ENCODE results near the gene EXOSC5. TPM values are rescaled to one million over a fixed set of nuclear protein-coding genes. Genes with fewer than 3 reads are reported as not detected.
A peak's percentile ranks its signal among the peaks of the same experiment; 100 is the strongest.

EXOSC5 gene
- total and polyA plus RNA-seq, 2 of the 13 experiments (the other 11 are each of a cell fraction or from before 2014, with no cell fraction given): 24.1 to 26.5 TPM

- TF ChIP-seq, protein P1, sequence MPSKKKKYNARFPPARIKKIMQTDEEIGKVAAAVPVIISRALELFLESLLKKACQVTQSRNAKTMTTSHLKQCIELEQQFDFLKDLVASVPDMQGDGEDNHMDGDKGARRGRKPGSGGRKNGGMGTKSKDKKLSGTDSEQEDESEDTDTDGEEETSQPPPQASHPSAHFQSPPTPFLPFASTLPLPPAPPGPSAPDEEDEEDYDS (CRISPR knock-in tag; IDR thresholded peaks at IDR 0.05): 0 out of 2 replicates have a peak, but pooled peaks have one; percentile 36
- TF ChIP-seq SOX6 (IDR thresholded peaks at IDR 0.05): no peak
- TF ChIP-seq SOX6 (CRISPR knock-in tag; IDR thresholded peaks at IDR 0.05): no peak
- H3K4me1 ChIP-seq (ENCODE audit: insufficient read depth, low read length): peaks cover 43% of the 10 kb centered on the region
- peak overlapping the region; percentile 43 for H3K27ac ChIP-seq (ENCODE audit: extremely low read length, insufficient read depth, low read length)
- H3K9me3 ChIP-seq (ENCODE audit: low read length): no peaks in the 10 kb centered on the region
- ChIA-PET CTCF (ENCODE audit: low intra/inter-chr PET ratio, low total read pairs) (no interaction called here), POLR2A (no interaction called here)
- H3K4me2 ChIP-seq (ENCODE audit: low read depth, low read length): 0 out of 2 replicates have a peak overlapping the region, but pooled peaks have one; percentile 23
- in situ Hi-C loops (cut with HindIII; ENCODE audit: extremely low pct_ligation_motif_present, low pct_unique_long_range_greater_than_20kb) (no loop called here), intact Hi-C loops (cut with micrococcal nuclease; ENCODE audit: unreplicated experiment) (no loop called here)
- H3K4me3 ChIP-seq (replicated peaks in 1 of 3; ENCODE audit: insufficient read depth in 1 of 3, low read depth in 2 of 3, low read length in 3 of 3): no peak overlapping the region
- WGBS (ENCODE audit: low lambda C conversion rate): 65% methylated on average over 6 of the region's 6 CpGs
- DNase-seq (ENCODE audit: low spot score): no peak
- no TSS peak for BruUV-seq (replicated peaks)
- no peaks in the 10 kb centered on the region; a peak in 1 of 5 replicates for H3K36me3 ChIP-seq (replicated peaks in 1 of 2; ENCODE audit: control insufficient read depth in 1 of 2, insufficient read depth in 2 of 2, low read length in 2 of 2)
- no peak overlapping the region for H2AFZ ChIP-seq (ENCODE audit: low read length)
- H3K27me3 ChIP-seq (ENCODE audit: control insufficient read depth in 1 of 2, insufficient read depth in 2 of 2, low read length in 2 of 2): no peaks in the 10 kb centered on the region; a peak in 2 of 5 replicates
- H4K20me1 ChIP-seq (ENCODE audit: insufficient read depth, low read length): no peaks in the 10 kb centered on the region
- no peak for ATAC-seq
- peaks cover 19% of the 10 kb centered on the region for H3K79me2 ChIP-seq (ENCODE audit: insufficient read depth, low read length)
- H3K9ac ChIP-seq (ENCODE audit: insufficient read depth, low read depth, low read length): no peak overlapping the region
- no peak for FAIRE-seq
Observed at GRCh38 chr19:41367848-41368301, 29.3 kb downstream of the EXOSC5 start.

DNA sequence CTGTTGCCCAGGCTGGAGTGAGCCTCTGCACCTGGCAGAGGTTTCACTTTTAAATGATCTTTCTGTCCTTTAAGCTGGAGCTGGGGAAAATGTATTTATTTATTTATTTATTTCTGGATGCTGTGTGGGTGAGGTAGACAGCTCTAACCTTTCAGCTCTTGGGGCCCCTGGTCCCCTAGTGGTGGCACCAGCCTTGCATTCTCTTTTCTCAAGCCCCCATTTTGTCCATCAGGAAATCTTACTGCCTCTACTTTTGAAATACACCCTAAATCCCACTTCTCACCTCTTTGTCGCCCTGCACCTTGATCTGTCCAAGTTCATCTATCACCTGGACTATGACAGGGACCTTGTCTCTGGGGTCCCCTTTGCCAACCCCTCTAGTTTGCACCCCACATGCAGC is 31.1 kb downstream of the EXOSC5 start:
- H2AFZ ChIP-seq (ENCODE audit: low read length): no peak overlapping the region
- no peaks in the 10 kb centered on the region for H3K9me3 ChIP-seq (ENCODE audit: low read length)
- POLR2A ChIA-PET: interaction anchor here (1.5 to 3.3 kb wide), 2 partner anchors 10 to 74 kb away, joined by 3 to 41 read pairs; partner anchors contain the start of gene DMAC2
- WGBS (ENCODE audit: low lambda C conversion rate): 100% methylated on average over 1 of the region's 1 CpG
- CTCF ChIA-PET (ENCODE audit: low intra/inter-chr PET ratio, low total read pairs): no interaction called here
- no peak overlapping the region for H3K4me3 ChIP-seq (replicated peaks in 1 of 3; ENCODE audit: insufficient read depth in 1 of 3, low read depth in 2 of 3, low read length in 3 of 3)
- H3K79me2 ChIP-seq (ENCODE audit: insufficient read depth, low read length): peaks cover 19% of the 10 kb centered on the region
- no peak overlapping the region for H3K27ac ChIP-seq (ENCODE audit: extremely low read length, insufficient read depth, low read length)
- no peak overlapping the region for H3K4me2 ChIP-seq (ENCODE audit: low read depth, low read length)
- FAIRE-seq: no peak
- intact Hi-C loops (cut with micrococcal nuclease; ENCODE audit: unreplicated experiment) (no loop called here), in situ Hi-C loops (cut with HindIII; ENCODE audit: extremely low pct_ligation_motif_present, low pct_unique_long_range_greater_than_20kb) (no loop called here)
- no peaks in the 10 kb centered on the region; a peak in 2 of 5 replicates for H3K27me3 ChIP-seq (ENCODE audit: control insufficient read depth in 1 of 2, insufficient read depth in 2 of 2, low read length in 2 of 2)
- BruUV-seq (replicated peaks): no TSS peak
- H3K4me1 ChIP-seq (ENCODE audit: insufficient read depth, low read length): peaks cover 50% of the 10 kb centered on the region
- H4K20me1 ChIP-seq (ENCODE audit: insufficient read depth, low read length): no peaks in the 10 kb centered on the region
- H3K36me3 ChIP-seq (replicated peaks in 1 of 2; ENCODE audit: control insufficient read depth in 1 of 2, insufficient read depth in 2 of 2, low read length in 2 of 2): no peaks in the 10 kb centered on the region; a peak in 1 of 5 replicates
- no peak for DNase-seq (ENCODE audit: low spot score)
- no peak overlapping the region for H3K9ac ChIP-seq (ENCODE audit: insufficient read depth, low read depth, low read length)
- no peak for ATAC-seq
- no peak for TF ChIP-seq POLR2G (IDR thresholded peaks at IDR 0.05; ENCODE audit: low read depth, low read length)
- no peak for TF ChIP-seq NBN (conservative IDR thresholded peaks at IDR 0.05)
- no peak for TF ChIP-seq SIN3B (IDR thresholded peaks at IDR 0.05; ENCODE audit: low read length)
- no peak for TF ChIP-seq SKIL (CRISPR knock-in tag; IDR thresholded peaks at IDR 0.05; ENCODE audit: borderline replicate concordance)
- no peak for TF ChIP-seq PPARG (CRISPR knock-in tag; conservative IDR thresholded peaks at IDR 0.05)
- TF ChIP-seq, protein P2, sequence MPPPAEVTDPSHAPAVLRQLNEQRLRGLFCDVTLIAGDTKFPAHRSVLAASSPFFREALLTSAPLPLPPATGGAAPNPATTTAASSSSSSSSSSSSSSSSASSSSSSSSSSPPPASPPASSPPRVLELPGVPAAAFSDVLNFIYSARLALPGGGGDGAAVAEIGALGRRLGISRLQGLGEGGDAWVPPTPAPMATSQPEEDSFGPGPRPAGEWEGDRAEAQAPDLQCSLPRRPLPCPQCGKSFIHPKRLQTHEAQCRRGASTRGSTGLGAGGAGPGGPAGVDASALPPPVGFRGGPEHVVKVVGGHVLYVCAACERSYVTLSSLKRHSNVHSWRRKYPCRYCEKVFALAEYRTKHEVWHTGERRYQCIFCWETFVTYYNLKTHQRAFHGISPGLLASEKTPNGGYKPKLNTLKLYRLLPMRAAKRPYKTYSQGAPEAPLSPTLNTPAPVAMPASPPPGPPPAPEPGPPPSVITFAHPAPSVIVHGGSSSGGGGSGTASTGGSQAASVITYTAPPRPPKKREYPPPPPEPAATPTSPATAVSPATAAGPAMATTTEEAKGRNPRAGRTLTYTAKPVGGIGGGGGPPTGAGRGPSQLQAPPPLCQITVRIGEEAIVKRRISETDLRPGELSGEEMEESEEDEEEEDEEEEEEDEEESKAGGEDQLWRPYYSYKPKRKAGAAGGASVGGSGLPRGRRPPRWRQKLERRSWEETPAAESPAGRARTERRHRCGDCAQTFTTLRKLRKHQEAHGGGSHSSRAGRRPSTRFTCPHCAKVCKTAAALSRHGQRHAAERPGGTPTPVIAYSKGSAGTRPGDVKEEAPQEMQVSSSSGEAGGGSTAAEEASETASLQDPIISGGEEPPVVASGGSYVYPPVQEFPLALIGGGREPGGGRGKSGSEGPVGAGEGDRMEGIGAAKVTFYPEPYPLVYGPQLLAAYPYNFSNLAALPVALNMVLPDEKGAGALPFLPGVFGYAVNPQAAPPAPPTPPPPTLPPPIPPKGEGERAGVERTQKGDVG (CRISPR knock-in tag; IDR thresholded peaks at IDR 0.05; ENCODE audit: borderline replicate concordance): no peak
- TF ChIP-seq SETDB1 (CRISPR knock-in tag; IDR thresholded peaks at IDR 0.05; ENCODE audit: borderline replicate concordance): no peak
- TF ChIP-seq ZNF549 (CRISPR knock-in tag; IDR thresholded peaks at IDR 0.05): no peak
- TF ChIP-seq ZKSCAN8 (CRISPR knock-in tag; IDR thresholded peaks at IDR 0.05; ENCODE audit: borderline replicate concordance): no peak
- no peak for TF ChIP-seq GTF3A (CRISPR knock-in tag; conservative IDR thresholded peaks at IDR 0.05)
- TF ChIP-seq ZNF33A (CRISPR knock-in tag; IDR thresholded peaks at IDR 0.05; ENCODE audit: borderline replicate concordance): no peak
